H1 (cell line): ENCODE results near the gene AK2. TPM values are rescaled to one million over a fixed set of nuclear protein-coding genes. Genes with fewer than 3 reads are reported as not detected.

ENCODE experiments used
- CTCF ChIA-PET: fragments of 300-600 bp; sonication (Branson Sonifier 250); formaldehyde crosslinking; loops from one replicate; lab custom pipeline; 2021; ENCODE audit not compliant: partially characterized antibody; lab: Charles Lee
- POLR2A ChIA-PET: fragments of 300-600 bp; sonication (Branson Sonifier 250); formaldehyde crosslinking; loops from one replicate; lab custom pipeline; 2021; ENCODE audit warnings: inconsistent platforms; ENCODE audit not compliant: partially characterized antibody; lab: Charles Lee
- DNase-seq, 2 experiments: peaks; one replicate each; pipeline versions ENCODE4 v3.0.0 to v3.0.0-alpha.2; 2010 to 2022; ENCODE audit warnings: low spot score in 2 of 2, low read depth in 1 of 2, mixed read lengths in 1 of 2
- FAIRE-seq: peaks from 2 replicates; lab custom pipeline; 2011; peaks lifted over from hg19 to GRCh38; lab: Jason Lieb, UNC
- H2AFZ ChIP-seq: 2 replicates; pipeline ENCODE4 v1.8.1; 2012; ENCODE audit warnings: low read length, inconsistent platforms
- H2AK5ac ChIP-seq: 2 replicates; pipeline ENCODE4 v1.6.1; 2013; ENCODE audit warnings: low read depth, low read length
- H2BK120ac ChIP-seq: replicated peaks from 2 replicates; pipeline ENCODE3; 2013; ENCODE audit warnings: low read depth, low read length, inconsistent platforms
- H2BK12ac ChIP-seq: 2 replicates; pipeline ENCODE4 v1.6.1; 2013; ENCODE audit warnings: low read depth, low read length
- H2BK15ac ChIP-seq: 2 replicates; pipeline ENCODE4 v1.6.1; 2013; ENCODE audit warnings: low read length
- H2BK20ac ChIP-seq: 2 replicates; pipeline ENCODE4 v1.6.1; 2013; ENCODE audit warnings: low read length
- H2BK5ac ChIP-seq: 2 replicates; pipeline ENCODE4 v1.6.1; 2013; ENCODE audit warnings: low read depth, low read length
- H3K14ac ChIP-seq: 2 replicates; pipeline ENCODE4 v1.6.1; 2013; ENCODE audit warnings: inconsistent platforms; ENCODE audit not compliant: insufficient read length
- H3K18ac ChIP-seq: 2 replicates; pipeline ENCODE4 v1.6.1; 2013; ENCODE audit warnings: low read length; ENCODE audit errors: extremely low read depth
- H3K23ac ChIP-seq: 2 replicates; pipeline ENCODE4 v1.6.1; 2013; ENCODE audit warnings: inconsistent platforms; ENCODE audit not compliant: insufficient read length
- H3K23me2 ChIP-seq: 2 replicates; pipeline ENCODE4 v1.6.1; 2013; ENCODE audit warnings: low read depth, low read length
- H3K27ac ChIP-seq: 2 replicates; pipeline ENCODE4 v1.6.1; 2011; ENCODE audit warnings: low read depth, low read length, inconsistent platforms
- H3K27me3 ChIP-seq, 4 experiments: replicated peaks in 1 of 4; 1 replicate in 1 of 4; 2 replicates in 3 of 4; pipeline versions ENCODE4 v1.6.1 to v1.8.1; 2011 to 2013; ENCODE audit warnings: low read length in 3 of 4, mild to moderate bottlenecking in 3 of 4, inconsistent platforms in 2 of 4, mixed read lengths in 2 of 4, moderate library complexity in 1 of 4; ENCODE audit not compliant: control insufficient read depth in 3 of 4, insufficient read depth in 3 of 4; ENCODE audit errors: extremely low read depth in 1 of 4
- H3K36me3 ChIP-seq, 4 experiments: 2 replicates each; pipeline versions ENCODE4 v1.6.1 to v1.8.1; 2011 to 2013; ENCODE audit warnings: mild to moderate bottlenecking in 4 of 4, low read length in 3 of 4, moderate library complexity in 2 of 4, control low read depth in 1 of 4, inconsistent platforms in 1 of 4; ENCODE audit not compliant: insufficient read depth in 4 of 4, control insufficient read depth in 2 of 4
- H3K4ac ChIP-seq: replicated peaks from 2 replicates; pipeline ENCODE3; 2013; ENCODE audit warnings: low read length, low read depth, mixed read lengths, inconsistent platforms; ENCODE audit not compliant: insufficient read length
- H3K4me1 ChIP-seq, 4 experiments: replicated peaks in 1 of 4; 1 replicate in 1 of 4; 2 replicates in 3 of 4; pipeline versions ENCODE4 v1.6.1 to v1.8.1; 2011 to 2013; ENCODE audit warnings: low read length in 3 of 4, inconsistent platforms in 2 of 4, mixed read lengths in 1 of 4; ENCODE audit not compliant: insufficient read depth in 4 of 4, control insufficient read depth in 3 of 4
- H3K4me2 ChIP-seq, 2 experiments: 2 replicates each; pipeline versions ENCODE4 v1.6.1 to v1.8.1; 2011 to 2013; ENCODE audit warnings: low read depth in 2 of 2, low read length in 2 of 2, control low read depth in 1 of 2, inconsistent platforms in 1 of 2, mild to moderate bottlenecking in 1 of 2; ENCODE audit not compliant: insufficient read depth in 1 of 2
- H3K4me3 ChIP-seq, 4 experiments: fragments of 200-600, 300-600 bp in 1 of 4; sonication (generic), shearing (Covaris generic), sonication (Bioruptor Twin) in 1 of 4; 2 replicates each; pipeline versions ENCODE4 v1.5.1 to v1.8.1; 2011 to 2016; ENCODE audit warnings: low read length in 4 of 4, low read depth in 3 of 4, control low read depth in 2 of 4, inconsistent platforms in 2 of 4, mild to moderate bottlenecking in 2 of 4, mixed read lengths in 1 of 4, moderate library complexity in 1 of 4; ENCODE audit not compliant: insufficient read depth in 2 of 4; ENCODE audit errors: extremely low read depth in 1 of 4
- H3K56ac ChIP-seq: replicated peaks from 2 replicates; pipeline ENCODE3; 2013; ENCODE audit warnings: low read depth, mild to moderate bottlenecking, mixed read lengths, low read length, inconsistent platforms; ENCODE audit not compliant: insufficient read length
- H3K79me1 ChIP-seq: 2 replicates; pipeline ENCODE4 v1.6.1; 2013; ENCODE audit warnings: low read depth, low read length, control low read depth
- H3K79me2 ChIP-seq, 2 experiments: 2 replicates each; pipeline versions ENCODE4 v1.6.1 to v1.8.1; 2012 to 2013; ENCODE audit warnings: low read length in 2 of 2, mild to moderate bottlenecking in 2 of 2, inconsistent platforms in 1 of 2; ENCODE audit not compliant: insufficient read depth in 2 of 2, control insufficient read depth in 1 of 2
- H3K9ac ChIP-seq, 4 experiments: replicated peaks in 1 of 4; 1 replicate in 1 of 4; 2 replicates in 3 of 4; pipeline versions ENCODE4 v1.6.1 to v1.8.1; 2011 to 2013; ENCODE audit warnings: low read depth in 3 of 4, low read length in 3 of 4, control low read depth in 2 of 4, mild to moderate bottlenecking in 2 of 4, moderate library complexity in 2 of 4, inconsistent platforms in 1 of 4; ENCODE audit errors: extremely low read depth in 1 of 4
- H3K9me3 ChIP-seq, 2 experiments: 2 replicates each; pipeline versions ENCODE4 v1.6.1 to v1.8.1; 2012 to 2013; ENCODE audit warnings: mild to moderate bottlenecking in 2 of 2, moderate library complexity in 2 of 2, control low read depth in 1 of 2, inconsistent platforms in 1 of 2, low read depth in 1 of 2, low read length in 1 of 2, mixed read lengths in 1 of 2; ENCODE audit not compliant: insufficient read depth in 2 of 2
- H4K20me1 ChIP-seq, 2 experiments: replicated peaks in 1 of 2; 2 replicates each; pipeline versions ENCODE3 to v1.8.1; 2011 to 2013; ENCODE audit warnings: inconsistent platforms in 2 of 2, low read length in 2 of 2, mild to moderate bottlenecking in 1 of 2; ENCODE audit not compliant: insufficient read depth in 2 of 2, control insufficient read depth in 1 of 2
- H4K5ac ChIP-seq: 2 replicates; pipeline ENCODE4 v1.6.1; 2013; ENCODE audit warnings: low read length, low read depth, mixed read lengths, inconsistent platforms; ENCODE audit not compliant: insufficient read length
- H4K8ac ChIP-seq: 2 replicates; pipeline ENCODE4 v1.8.0; 2013; ENCODE audit warnings: mild to moderate bottlenecking, moderate library complexity, low read length, inconsistent platforms; ENCODE audit not compliant: insufficient read depth; ENCODE audit errors: extremely low read depth
- H4K91ac ChIP-seq: replicated peaks from 2 replicates; pipeline ENCODE3; 2013; ENCODE audit warnings: low read length, mixed read lengths, inconsistent platforms; ENCODE audit not compliant: insufficient read length
- ASH2L ChIP-seq: fragments of 200-600, 300-600 bp; sonication (generic); IDR thresholded peaks from one replicate; pipeline ENCODE4 v1.7.1; 2017; ENCODE audit warnings: low read length
- ATF2 ChIP-seq: IDR thresholded peaks from 2 replicates; pipeline ENCODE4 v1.6.1; 2012; ENCODE audit warnings: low read length, inconsistent platforms
- HDAC6 ChIP-seq: IDR thresholded peaks from one replicate; pipeline ENCODE4 v1.7.1; 2012; ENCODE audit warnings: low read depth, mild to moderate bottlenecking, inconsistent platforms, low read length, moderate library complexity
- MAFK ChIP-seq: IDR thresholded peaks from 2 replicates; pipeline ENCODE4 v1.6.1; 2012; ENCODE audit warnings: low read depth, mild to moderate bottlenecking, improper control_type of control experiment, low read length
- PHF8 ChIP-seq: fragments of 200-600 bp; sonication (generic); conservative IDR thresholded peaks from 2 replicates; pipeline ENCODE4 v1.7.1; 2012; ENCODE audit warnings: low read depth, mild to moderate bottlenecking, inconsistent platforms, low read length, moderate library complexity
- SP2 ChIP-seq: IDR thresholded peaks from 2 replicates; pipeline ENCODE4 v1.6.1; 2012; ENCODE audit warnings: mild to moderate bottlenecking, low read length, inconsistent platforms
- WGBS, 2 experiments: shearing (Covaris generic) in 1 of 2; methylation state at CpG; one replicate each; pipeline versions ENCODE4 v1.1.6 to v1.1.7; 2013 to 2015; ENCODE audit warnings: low lambda C conversion rate in 2 of 2, mixed read lengths in 2 of 2, inconsistent platforms in 1 of 2, low coverage in 1 of 2, missing lambda C conversion rate in 1 of 2; ENCODE audit not compliant: insufficient replicate concordance in 2 of 2, insufficient coverage in 1 of 2, insufficient read length in 1 of 2; ENCODE audit errors: extremely low coverage in 1 of 2, missing lambda C conversion rate in 1 of 2; 5-methylcytosine and 5-hydroxymethylcytosine counted together
- polyA plus RNA-seq, 7 experiments: library from polyadenylated mRNA; depleted of rRNA in 3 of 7; stranded (reverse) in 5 of 7; unstranded in 2 of 7; fragments of >200 nt in 5 of 7; fragments of 200-250 nt in 2 of 7; gene quantifications; 1 replicate in 5 of 7; 2 replicates in 1 of 7; 4 replicates in 1 of 7; pipeline versions ENCODE4 v1.2.1 to v1.2.3, GENCODE V29; 2011 to 2013; ENCODE audit warnings: missing spikeins in 2 of 7, mixed read lengths in 2 of 7
- total RNA-seq: library from RNA; stranded (reverse); fragmentation: NEBNext Ultra II Directional; extraction: Animal tissue kit (Norgen Biotek cat#: 25700); gene quantifications from 2 replicates; pipeline ENCODE4 v1.2.1, GENCODE V29; 2021

The AK2 gene
- total and polyA plus RNA-seq, 2 of the 8 experiments (the other 6 are each of a cell fraction or from before 2014, with no cell fraction given), result 92.3 to 137 TPM

GRCh38 chr1:33029209-33029608 lies 7.5 kb downstream of the AK2 start:
- Histone ChIP-seq H3K23ac (no peak overlapping the region), H3K4me2 (no peak overlapping the region), H2BK20ac (no peak overlapping the region), H3K79me2 (peaks cover 19 to 85% of the 10 kb centered on the region in 2 experiments), H2AFZ (no peak overlapping the region), H3K4me3 (no peak overlapping the region), H2BK5ac (no peak overlapping the region), H3K27me3 (no peaks in the 10 kb centered on the region), H4K5ac (no peak overlapping the region), H3K23me2 (no peaks in the 10 kb centered on the region), H3K4me1 (peaks cover 0 to 3% (median 0%) of the 10 kb centered on the region in 4 experiments; a peak in 4 of 7 replicates), H2BK120ac (no peak overlapping the region), H3K27ac (no peak overlapping the region), H2BK12ac (no peak overlapping the region), H3K4ac (no peak overlapping the region), H4K8ac (no peak overlapping the region), H3K79me1 (peaks cover 7% of the 10 kb centered on the region; the same call in 1 of the 2 replicates), H3K9ac (no peak overlapping the region), H3K18ac (no peak overlapping the region), H4K20me1 (peaks cover 5 to 18% of the 10 kb centered on the region in 2 experiments), H4K91ac (no peak overlapping the region), H3K36me3 (peaks cover 0 to 8% (median 1%) of the 10 kb centered on the region in 4 experiments; a peak in 6 of 8 replicates), H3K9me3 (no peaks in the 10 kb centered on the region), H3K14ac (no peak overlapping the region), H3K56ac (no peak overlapping the region), H2AK5ac (no peak overlapping the region), H2BK15ac (no peak overlapping the region)
- DNase-seq, result no peak
- POLR2A ChIA-PET, result interaction anchor here (2.8 kb wide), 1 partner anchor 14 kb away, joined by 8 read pairs; no protein-coding TSS in a partner anchor
- CTCF ChIA-PET, result interaction anchor here (0.7 to 2.7 kb wide), 3 partner anchors 25 to 27 kb away, joined by 3 to 14 read pairs (median 4); no protein-coding TSS in a partner anchor
- FAIRE-seq, result no peak
- WGBS, 2 experiments, result 96% methylated on average over 4 of the region's 4 CpGs; no CpG with 5 or more reads in 1 of the 2 experiments
- no peak for TF ChIP-seq ATF2
- TF ChIP-seq MAFK, result no peak
- no peak for TF ChIP-seq PHF8
- TF ChIP-seq HDAC6, result no peak
- no peak for TF ChIP-seq SP2
- TF ChIP-seq ASH2L, result no peak
